ENCODE measurements around the gene ZKSCAN1.
A peak's percentile ranks its signal among the peaks of the same experiment; 100 is the strongest.

The ZKSCAN1 gene

DNA sequence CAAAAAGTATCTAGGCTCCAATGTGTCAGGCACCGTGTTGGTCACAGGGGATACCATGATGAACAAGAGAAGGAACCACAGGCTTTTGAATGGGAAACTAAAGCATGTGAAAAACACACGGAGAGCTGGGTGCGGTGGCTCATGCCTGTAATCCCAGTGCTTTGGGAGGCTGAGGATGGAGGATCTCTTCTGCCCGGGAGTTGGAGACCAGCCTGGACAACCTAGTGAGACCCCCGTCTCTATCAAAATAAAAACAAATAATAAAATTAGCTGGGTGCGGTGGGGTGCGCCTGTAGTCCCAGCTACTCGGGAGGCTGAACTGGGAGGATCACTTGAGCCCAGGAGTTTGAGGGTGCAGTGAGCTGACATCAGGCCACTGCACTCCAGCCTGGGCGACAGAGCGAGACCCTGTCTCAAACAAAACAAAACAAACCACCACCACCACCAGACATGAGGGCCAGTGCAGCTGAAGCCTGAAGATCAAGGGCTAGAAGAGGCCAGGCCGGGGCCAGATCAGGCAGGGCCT lies 72.8 kb downstream of the ZKSCAN1 start:
- peak overlapping the region; percentile 78 for H3K27ac ChIP-seq (ENCODE audit: insufficient read depth, low read length, poor library complexity, severe bottlenecking)
- H3K36me3 ChIP-seq (ENCODE audit: control insufficient read depth, insufficient read depth, low read length), result peaks cover 29% of the 10 kb centered on the region
- no peaks in the 10 kb centered on the region for H3K27me3 ChIP-seq (replicated peaks; ENCODE audit: control insufficient read depth, insufficient read depth, low read length, poor library complexity, severe bottlenecking)
- H3K4me1 ChIP-seq (ENCODE audit: control insufficient read depth, insufficient read depth, low read length, poor library complexity, severe bottlenecking), result peaks cover 6% of the 10 kb centered on the region
- H3K9me3 ChIP-seq (ENCODE audit: control insufficient read depth, low read length), result no peaks in the 10 kb centered on the region
- peak overlapping the region; percentile 71 for H3K4me3 ChIP-seq (ENCODE audit: insufficient read depth, low read depth, low read length, poor library complexity, severe bottlenecking)
- no peak for DNase-seq

DNA sequence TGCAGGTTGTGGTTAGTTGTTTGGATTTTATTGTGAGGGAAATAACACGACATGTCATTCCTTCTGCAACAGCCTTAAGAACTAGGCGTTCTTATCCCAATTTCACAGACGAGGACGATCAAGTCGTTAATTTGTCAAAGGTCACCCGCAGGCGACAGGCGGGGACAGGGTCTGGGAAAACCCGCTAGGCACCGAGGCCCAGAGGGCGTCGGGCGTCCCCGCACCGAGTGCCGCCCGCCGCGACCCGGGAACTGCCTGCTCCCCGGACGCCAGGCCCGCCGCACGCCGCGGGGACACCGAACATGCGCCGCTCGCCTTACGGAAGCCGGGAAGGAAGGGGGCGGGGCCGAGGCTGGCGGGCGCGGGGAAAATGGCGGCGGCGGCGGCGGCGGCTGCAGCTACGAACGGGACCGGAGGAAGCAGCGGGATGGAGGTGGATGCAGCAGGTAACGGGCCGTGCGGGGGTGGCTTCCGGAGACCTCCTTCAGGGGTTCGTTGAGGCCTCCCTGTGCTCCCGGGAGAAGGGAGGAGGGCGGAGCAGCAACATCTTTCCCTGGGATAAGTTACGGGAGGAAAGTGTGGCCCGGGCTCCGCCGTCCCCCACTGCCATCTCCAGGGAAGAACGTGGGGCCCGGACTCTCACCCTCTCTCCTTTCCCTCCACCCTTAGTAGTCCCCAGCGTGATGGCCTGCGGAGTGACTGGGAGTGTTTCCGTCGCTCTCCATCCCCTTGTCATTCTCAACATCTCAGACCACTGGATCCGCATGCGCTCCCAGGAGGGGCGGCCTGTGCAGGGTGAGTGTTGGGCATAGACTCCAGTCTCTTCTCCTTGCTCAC lies 73.4 kb downstream of the ZKSCAN1 start, which contains the start of gene COPS6:
TSS of gene COPS6 (plus strand) at position 349 of the 837 bp plus-strand sequence. CDS start at position 371, 22 bp downstream.
- no peaks in the 10 kb centered on the region for H3K27me3 ChIP-seq (replicated peaks; ENCODE audit: control insufficient read depth, insufficient read depth, low read length, poor library complexity, severe bottlenecking)
- H3K36me3 ChIP-seq (ENCODE audit: control insufficient read depth, insufficient read depth, low read length), result peaks cover 36% of the 10 kb centered on the region
- DNase-seq, result peak; percentile 75 to 81 (median 78)
- H3K4me1 ChIP-seq (ENCODE audit: control insufficient read depth, insufficient read depth, low read length, poor library complexity, severe bottlenecking), result peaks cover 6% of the 10 kb centered on the region
- H3K27ac ChIP-seq (ENCODE audit: insufficient read depth, low read length, poor library complexity, severe bottlenecking), result peak within 1 kb of the TSS; percentile 78
- H3K4me3 ChIP-seq (ENCODE audit: insufficient read depth, low read depth, low read length, poor library complexity, severe bottlenecking), result peak within 1 kb of the TSS; percentile 71
- no peaks in the 10 kb centered on the region for H3K9me3 ChIP-seq (ENCODE audit: control insufficient read depth, low read length)

DNA sequence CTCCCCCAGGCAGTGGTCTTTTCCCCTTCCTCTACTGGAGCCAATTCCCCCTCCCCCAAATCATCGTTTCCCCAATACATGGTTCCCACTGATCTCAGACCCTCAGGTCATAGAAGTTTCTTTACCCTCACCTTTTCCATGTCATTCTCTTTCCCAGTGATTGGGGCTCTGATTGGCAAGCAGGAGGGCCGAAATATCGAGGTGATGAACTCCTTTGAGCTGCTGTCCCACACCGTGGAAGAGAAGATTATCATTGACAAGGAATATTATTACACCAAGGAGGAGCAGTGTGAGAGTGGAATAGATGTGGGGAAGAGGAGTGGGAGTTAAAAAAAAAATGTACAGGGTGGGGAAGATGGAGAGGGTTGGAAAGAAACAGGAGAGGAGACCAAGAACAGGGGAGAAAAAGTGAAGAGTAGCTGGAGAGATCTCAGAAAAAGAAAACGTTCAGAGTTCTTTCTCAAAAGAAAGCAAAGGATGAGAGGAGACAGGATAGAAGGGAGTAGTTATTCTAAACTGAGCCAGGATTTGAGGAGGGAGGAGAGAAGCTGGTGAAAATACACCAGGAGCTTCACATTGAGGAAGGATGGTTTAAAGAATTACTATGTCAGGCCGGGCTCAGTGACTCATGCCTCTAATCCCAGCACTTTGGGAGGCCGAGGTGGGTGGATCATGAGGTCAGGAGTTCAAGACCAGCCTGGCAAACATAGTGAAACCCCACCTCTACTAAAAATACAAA lies 74.2 kb downstream of the ZKSCAN1 start:
- Histone ChIP-seq H3K36me3 (ENCODE audit: control insufficient read depth, insufficient read depth, low read length) (peaks cover 43% of the 10 kb centered on the region), H3K27ac (ENCODE audit: insufficient read depth, low read length, poor library complexity, severe bottlenecking) (peak overlapping the region; percentile 78), H3K4me3 (ENCODE audit: insufficient read depth, low read depth, low read length, poor library complexity, severe bottlenecking) (peak overlapping the region; percentile 71), H3K4me1 (ENCODE audit: control insufficient read depth, insufficient read depth, low read length, poor library complexity, severe bottlenecking) (peaks cover 6% of the 10 kb centered on the region), H3K27me3 (replicated peaks; ENCODE audit: control insufficient read depth, insufficient read depth, low read length, poor library complexity, severe bottlenecking) (no peaks in the 10 kb centered on the region), H3K9me3 (ENCODE audit: control insufficient read depth, low read length) (no peaks in the 10 kb centered on the region)
- DNase-seq, result no peak

DNA sequence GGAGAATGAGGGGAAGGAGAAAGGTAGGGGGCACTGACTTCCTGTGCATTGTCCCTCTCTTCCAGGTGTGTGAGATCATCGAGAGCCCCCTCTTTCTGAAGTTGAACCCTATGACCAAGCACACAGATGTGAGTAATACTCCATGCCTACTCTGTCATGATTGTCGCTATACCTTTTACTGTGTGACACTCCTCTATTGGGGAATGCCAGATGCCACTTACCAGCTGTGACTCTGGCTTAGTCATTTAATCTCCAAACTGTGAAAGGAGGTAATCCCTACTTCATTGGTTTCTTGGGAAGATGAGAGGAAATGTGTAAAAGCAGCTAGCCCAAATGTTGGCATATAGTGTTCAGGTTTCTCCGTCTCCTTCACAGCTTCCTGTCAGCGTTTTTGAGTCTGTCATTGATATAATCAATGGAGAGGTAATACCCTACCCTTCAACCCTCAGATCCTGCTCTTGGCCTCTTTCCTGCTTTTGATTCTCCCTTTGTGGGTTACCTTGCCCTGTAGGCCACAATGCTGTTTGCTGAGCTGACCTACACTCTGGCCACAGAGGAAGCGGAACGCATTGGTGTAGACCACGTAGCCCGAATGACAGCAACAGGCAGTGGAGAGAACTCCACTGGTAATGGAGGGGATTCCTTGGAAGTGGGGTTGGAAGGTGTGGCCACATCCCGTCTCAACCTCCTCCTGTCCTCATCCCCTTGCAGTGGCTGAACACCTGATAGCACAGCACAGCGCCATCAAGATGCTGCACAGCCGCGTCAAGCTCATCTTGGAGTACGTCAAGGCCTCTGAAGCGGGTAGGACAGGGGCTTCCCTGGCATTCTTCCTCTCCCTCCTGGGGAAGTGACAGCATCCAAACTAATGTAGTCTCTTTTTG lies 75.4 kb downstream of the ZKSCAN1 start:
- Histone ChIP-seq H3K4me3 (ENCODE audit: insufficient read depth, low read depth, low read length, poor library complexity, severe bottlenecking) (no peak overlapping the region), H3K27me3 (replicated peaks; ENCODE audit: control insufficient read depth, insufficient read depth, low read length, poor library complexity, severe bottlenecking) (no peaks in the 10 kb centered on the region), H3K36me3 (ENCODE audit: control insufficient read depth, insufficient read depth, low read length) (peaks cover 53% of the 10 kb centered on the region), H3K27ac (ENCODE audit: insufficient read depth, low read length, poor library complexity, severe bottlenecking) (no peak overlapping the region), H3K4me1 (ENCODE audit: control insufficient read depth, insufficient read depth, low read length, poor library complexity, severe bottlenecking) (peaks cover 6% of the 10 kb centered on the region), H3K9me3 (ENCODE audit: control insufficient read depth, low read length) (no peaks in the 10 kb centered on the region)
- DNase-seq, result no peak
